ENCODE results near the gene FOXE1. TPM values are rescaled to one million over a fixed set of nuclear protein-coding genes. Genes with fewer than 3 reads are reported as not detected.

FOXE1 gene
- total RNA-seq, 6 experiments from 2014 or later: not detected

- WGBS (ENCODE audit: insufficient coverage, low coverage, low lambda C conversion rate, missing lambda C conversion rate): 54% methylated on average over 1 of the region's 1 CpG
- Histone ChIP-seq H3K9me3 (peaks cover 0 to 14% (median 0%) of the 10 kb centered on the region in 4 donors), H3K27me3 (no peaks in the 10 kb centered on the region), H3K36me3 (no peaks in the 10 kb centered on the region), H3K4me1 (no peaks in the 10 kb centered on the region), H3K4me3 (no peak overlapping the region), H3K27ac (no peak overlapping the region)
- intact Hi-C loops (cut with DNase I): no loop called here
- DNase-seq (no peak), ATAC-seq (no peak)
- no peak for TF ChIP-seq POLR2A (IDR thresholded peaks at IDR 0.05)
Measured at GRCh38 chr9:97864396-97864795, 11.4 kb downstream of the FOXE1 start.

GRCh38 chr9:97866300-97866699 is 13.3 kb downstream of the FOXE1 start:
- H3K4me1 ChIP-seq: no peaks in the 10 kb centered on the region
- H3K9me3 ChIP-seq: peaks cover 0 to 14% (median 0%) of the 10 kb centered on the region in 4 donors
- H3K27me3 ChIP-seq: no peaks in the 10 kb centered on the region
- H3K27ac ChIP-seq: no peak overlapping the region
- WGBS (ENCODE audit: insufficient coverage, low coverage, low lambda C conversion rate, missing lambda C conversion rate): 92% methylated on average over 1 of the region's 1 CpG
- DNase-seq (no peak), ATAC-seq (no peak)
- no peak for TF ChIP-seq CTCF (IDR thresholded peaks at IDR 0.05)
- no peak for TF ChIP-seq POLR2A (IDR thresholded peaks at IDR 0.05)
- H3K4me3 ChIP-seq: no peak overlapping the region
- H3K36me3 ChIP-seq: no peaks in the 10 kb centered on the region
- intact Hi-C loops (cut with DNase I): no loop called here

GRCh38 chr9:97866848-97867247 is 13.8 kb downstream of the FOXE1 start:
- Histone ChIP-seq H3K27ac (no peak overlapping the region), H3K36me3 (no peaks in the 10 kb centered on the region), H3K9me3 (peaks cover 0 to 14% (median 0%) of the 10 kb centered on the region in 4 donors), H3K4me1 (no peaks in the 10 kb centered on the region), H3K4me3 (no peak overlapping the region), H3K27me3 (no peaks in the 10 kb centered on the region)
- TF ChIP-seq CTCF (IDR thresholded peaks at IDR 0.05) (no peak), POLR2A (IDR thresholded peaks at IDR 0.05) (no peak)
- ATAC-seq (no peak), DNase-seq (no peak)
- intact Hi-C loops (cut with DNase I): no loop called here

- no peak for DNase-seq
- H3K36me3 ChIP-seq: no peaks in the 10 kb centered on the region
- H3K27me3 ChIP-seq: no peaks in the 10 kb centered on the region
- WGBS (ENCODE audit: insufficient coverage, low coverage, low lambda C conversion rate, missing lambda C conversion rate): 86% methylated on average over 3 of the region's 3 CpGs
- no peak overlapping the region for H3K27ac ChIP-seq
- no peaks in the 10 kb centered on the region for H3K4me1 ChIP-seq
- H3K9me3 ChIP-seq: peaks cover 0 to 14% (median 0%) of the 10 kb centered on the region in 4 donors
- no peak overlapping the region for H3K4me3 ChIP-seq
- TF ChIP-seq POLR2A (IDR thresholded peaks at IDR 0.05): no peak
- no peak for TF ChIP-seq CTCF (IDR thresholded peaks at IDR 0.05)
- intact Hi-C loops (cut with DNase I): no loop called here
- ATAC-seq: no peak
Measured at GRCh38 chr9:97868859-97869258, 15.8 kb downstream of the FOXE1 start.

- DNase-seq (peak in 1 of 3 donors; percentile 12), ATAC-seq (no peak)
- Histone ChIP-seq H3K36me3 (no peaks in the 10 kb centered on the region), H3K9me3 (no peaks in the 10 kb centered on the region), H3K27ac (no peak overlapping the region), H3K27me3 (no peaks in the 10 kb centered on the region), H3K4me3 (no peak overlapping the region), H3K4me1 (no peaks in the 10 kb centered on the region)
- WGBS (ENCODE audit: insufficient coverage, low coverage, low lambda C conversion rate, missing lambda C conversion rate): 67% methylated on average over 1 of the region's 3 CpGs
- TF ChIP-seq CTCF (IDR thresholded peaks at IDR 0.05): no peak
- TF ChIP-seq POLR2A (IDR thresholded peaks at IDR 0.05): no peak
- intact Hi-C loops (cut with DNase I): no loop called here
Measured at GRCh38 chr9:97873425-97873824, 20.4 kb downstream of the FOXE1 start.

Measured in right lobe of liver (tissue), 6 donors.